GM19023 (cell line): ENCODE measurements around the gene LCE1F.

Experiments
- ATAC-seq: cut with Tn5 transposase; IDR thresholded peaks from one replicate; pipeline ENCODE4 v1.9.1; 2021; ENCODE audit warnings: mild to moderate bottlenecking, moderate library complexity; ENCODE audit not compliant: unreplicated experiment

Gene LCE1F, protein sequence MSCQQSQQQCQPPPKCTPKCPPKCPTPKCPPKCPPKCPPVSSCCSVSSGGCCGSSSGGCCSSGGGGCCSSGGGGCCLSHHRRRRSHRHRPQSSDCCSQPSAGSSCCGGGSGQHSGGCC

DNA sequence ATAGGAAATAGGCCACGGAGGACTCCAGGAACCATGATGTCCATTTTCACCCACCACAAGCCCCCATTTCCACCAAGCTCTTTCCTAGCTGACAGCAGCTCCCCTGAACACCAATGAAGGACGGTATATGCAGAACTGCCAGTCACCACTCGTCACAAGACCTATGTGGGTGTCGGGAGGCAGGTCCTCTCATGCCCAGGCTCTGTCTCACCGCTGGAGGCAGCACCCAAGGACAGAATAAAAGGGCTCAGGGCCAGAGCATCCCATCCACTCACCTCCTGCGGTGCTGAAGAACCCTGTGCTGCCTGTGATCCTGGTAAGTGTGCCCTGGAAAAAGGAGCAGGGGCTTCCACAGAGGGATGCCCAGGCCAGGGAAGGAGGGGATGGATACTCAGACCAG, at the start of gene LCE1F:
LCE1F (plus strand) TSS at position 266 of the 400 bp plus-strand sequence. CDS start 1,232 bp downstream, outside the sequence.
- no peak for ATAC-seq

DNA sequence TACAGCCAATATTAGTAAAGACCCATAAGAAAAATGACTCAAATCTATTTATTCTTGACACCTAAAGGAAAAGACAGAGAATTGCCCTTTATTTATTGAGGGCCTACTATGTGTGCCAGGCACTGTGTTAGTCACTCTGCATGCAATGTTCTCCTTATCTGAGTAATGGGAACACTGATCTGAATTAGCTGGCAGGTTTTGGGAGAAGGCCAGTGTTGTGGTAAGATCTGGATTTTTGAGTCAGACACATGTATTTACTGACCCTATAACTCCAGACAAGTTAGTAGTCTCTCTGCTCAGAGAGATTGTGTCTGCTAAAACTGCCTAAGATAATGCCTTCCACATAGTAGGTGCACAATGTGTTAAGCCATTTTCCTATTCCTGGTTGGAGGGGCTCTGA, 49.7 kb upstream of the LCE1F start:
- no peak for ATAC-seq

DNA sequence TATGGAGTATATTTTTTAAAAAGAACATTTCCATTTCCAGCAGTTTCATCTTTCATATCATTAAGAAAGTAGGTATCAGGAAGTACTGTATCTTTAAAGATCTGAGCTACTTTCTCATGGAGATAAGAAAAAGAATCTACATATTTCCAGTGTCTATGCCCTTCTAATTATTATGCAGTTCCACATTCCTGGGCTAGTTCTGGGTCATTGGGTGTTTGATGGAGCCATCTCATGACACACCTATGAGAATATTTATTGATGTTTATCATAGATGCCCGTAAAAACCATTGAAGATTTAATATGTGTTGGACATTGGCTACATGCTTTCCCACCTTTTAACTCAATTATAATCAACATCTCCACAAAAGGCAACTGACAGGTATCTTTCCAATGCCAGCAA, 46.0 kb upstream of the LCE1F start:
- no peak for ATAC-seq

DNA sequence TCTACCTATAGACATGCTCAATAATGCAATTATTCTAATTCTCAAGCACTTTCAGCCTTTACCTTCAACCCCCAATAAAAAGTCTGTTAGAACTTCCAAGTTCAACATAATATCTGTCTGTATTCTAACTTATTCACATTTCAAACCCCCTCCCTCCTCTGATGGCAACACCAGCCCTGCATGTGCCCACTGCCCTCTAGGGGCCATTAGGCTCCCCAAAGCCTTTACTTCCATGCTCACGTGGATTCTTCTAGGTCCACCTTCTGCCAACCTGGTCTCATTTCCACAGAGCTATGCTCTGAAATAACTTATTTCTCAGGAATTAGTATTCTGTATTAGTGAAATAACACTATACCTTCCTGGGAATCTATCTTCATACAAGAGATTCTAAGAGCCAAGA, 39.3 kb upstream of the LCE1F start:
- no peak for ATAC-seq

DNA sequence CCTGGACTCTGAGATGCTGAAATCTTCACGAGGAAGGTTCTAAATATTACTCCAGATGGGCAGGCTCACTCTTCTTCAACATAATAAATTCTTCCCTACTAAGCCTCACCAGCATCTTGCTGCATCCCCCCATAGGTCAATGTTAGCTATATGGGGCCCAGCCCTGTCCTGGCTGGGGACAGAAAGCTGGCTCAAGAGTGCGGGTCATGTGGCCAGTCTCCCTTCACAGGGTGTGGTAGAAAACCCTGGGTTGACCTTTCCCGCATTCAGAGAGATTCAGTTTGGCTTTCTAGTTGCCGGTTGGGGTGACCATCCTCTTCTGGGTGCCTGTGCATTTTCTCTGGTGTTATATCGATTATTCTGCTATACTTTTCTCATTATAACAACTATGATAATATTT, 36.9 kb upstream of the LCE1F start:
- ATAC-seq: no peak

DNA sequence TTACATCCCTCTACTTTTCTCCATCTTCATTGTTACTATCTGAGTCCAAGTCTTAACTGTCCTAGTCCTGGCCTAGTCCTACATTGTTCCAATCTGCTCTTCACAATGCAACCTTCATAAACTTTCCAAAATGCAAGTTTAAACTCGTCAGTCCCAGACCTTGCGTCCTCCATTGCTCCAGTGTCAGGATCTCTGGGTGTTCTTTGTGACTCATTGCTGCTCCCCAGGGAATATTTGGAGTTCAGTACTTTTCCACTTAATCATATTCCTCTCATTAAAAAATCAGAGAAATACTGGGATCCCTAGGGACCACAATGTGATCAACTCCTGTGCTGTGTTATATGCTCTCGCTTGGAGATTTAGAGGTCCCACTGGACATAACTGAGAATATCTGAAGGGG, 35.1 kb upstream of the LCE1F start:
- no peak for ATAC-seq

DNA sequence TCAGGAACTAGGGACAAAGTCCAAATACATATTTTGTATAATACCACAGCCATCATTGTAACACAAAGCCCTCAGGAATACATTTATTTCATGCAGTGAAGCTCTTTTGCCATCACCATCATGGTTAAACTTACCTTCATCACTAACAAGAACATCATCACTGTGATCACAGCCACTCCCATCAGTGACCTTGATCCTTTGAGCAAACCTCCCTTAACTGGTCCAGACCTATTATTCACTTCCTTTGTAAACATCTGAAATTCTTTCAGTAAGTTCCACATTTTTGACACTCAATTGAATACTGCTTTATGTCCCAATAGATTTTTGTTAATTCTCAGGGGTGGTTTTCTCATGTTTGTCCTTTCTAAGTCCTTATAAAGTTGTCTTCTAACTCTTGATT, 33.3 kb upstream of the LCE1F start:
- ATAC-seq: no peak

DNA sequence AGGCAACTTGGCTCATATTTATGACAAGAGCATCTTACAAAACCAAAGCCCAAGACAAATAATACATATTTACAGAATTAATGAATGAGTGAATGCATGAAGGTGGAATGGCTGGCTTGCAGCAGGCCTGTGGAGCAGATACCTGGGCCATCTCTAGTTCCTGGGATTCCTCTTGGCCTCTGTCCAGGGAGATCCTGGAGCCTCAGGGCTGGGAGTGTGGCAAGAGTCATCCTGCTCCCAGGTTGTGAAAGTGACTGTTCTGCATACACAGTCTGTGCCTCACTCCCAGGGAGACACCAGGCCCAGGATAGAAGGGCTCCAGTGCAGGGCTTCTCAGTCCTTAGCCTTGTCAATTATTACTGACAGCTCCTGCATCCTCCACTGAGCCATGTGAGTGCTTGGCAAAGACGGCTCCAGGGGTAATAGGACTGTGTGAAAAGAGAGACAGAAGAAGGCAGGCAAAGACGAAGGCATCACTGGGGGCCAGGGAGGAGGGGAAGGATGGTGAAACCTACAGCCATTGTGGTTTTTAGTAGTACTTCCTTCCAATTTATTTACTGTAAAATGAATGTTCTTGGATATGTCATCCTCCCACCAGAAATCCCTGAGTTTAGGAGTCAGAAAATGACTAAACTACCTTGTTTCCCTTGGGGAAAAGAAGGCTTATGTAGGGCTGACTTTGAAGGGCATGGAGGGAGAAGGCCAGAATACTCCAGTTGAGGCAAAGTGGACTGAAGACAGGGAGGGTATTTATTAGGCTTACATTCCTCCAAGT, 31.4 kb upstream of the LCE1F start:
- ATAC-seq: no peak

DNA sequence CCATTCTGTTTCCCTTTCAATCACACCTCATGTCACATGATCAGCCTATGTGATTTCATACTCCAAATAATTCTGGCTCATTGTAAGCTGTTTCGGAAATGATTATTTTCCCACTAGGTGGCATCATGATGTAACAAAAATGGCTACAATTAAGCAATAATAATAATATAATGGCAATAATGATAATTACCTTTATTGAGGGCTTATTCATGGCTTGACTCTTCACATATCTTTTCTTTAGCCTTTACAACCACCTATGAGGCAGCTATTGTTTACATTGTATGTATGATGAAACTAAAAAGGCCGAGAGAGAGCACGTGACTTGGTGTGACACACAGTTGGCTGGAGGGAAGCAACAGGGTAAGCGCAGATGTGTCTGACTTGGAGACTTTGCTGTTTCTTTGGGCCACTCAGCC, 29.6 kb upstream of the LCE1F start:
- no peak for ATAC-seq

DNA sequence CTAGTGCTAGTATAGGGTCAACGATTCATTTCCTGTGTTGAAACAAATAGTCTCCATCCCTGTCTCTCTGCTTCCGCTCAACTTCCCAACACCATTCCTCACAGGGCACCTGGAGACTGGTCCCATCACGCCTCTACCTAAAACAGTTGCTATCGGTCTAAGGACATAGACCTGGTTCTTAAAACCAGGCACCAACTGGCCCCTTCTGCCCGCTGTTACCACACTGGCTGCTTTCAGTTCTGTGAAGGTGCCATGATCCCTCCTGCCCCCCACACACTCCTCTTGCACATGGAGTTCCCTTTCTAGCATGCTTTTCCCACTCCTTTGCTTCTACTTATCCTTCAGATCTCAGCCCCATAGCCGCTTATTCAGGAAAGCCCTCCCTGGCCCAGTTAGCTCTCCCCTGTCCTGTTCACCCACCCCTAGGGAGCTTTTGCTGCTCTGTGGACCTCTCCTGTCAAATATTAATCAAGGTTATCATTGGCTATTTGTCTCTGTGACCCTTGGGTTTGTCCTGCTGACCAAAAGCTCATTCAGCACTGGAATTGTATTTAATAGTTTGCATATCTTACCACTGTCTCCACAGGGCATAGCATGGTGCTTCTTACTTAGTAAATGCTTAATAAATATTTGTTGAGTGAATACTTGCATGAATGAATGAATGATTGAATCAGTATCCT, 29.0 kb upstream of the LCE1F start:
- no peak for ATAC-seq

DNA sequence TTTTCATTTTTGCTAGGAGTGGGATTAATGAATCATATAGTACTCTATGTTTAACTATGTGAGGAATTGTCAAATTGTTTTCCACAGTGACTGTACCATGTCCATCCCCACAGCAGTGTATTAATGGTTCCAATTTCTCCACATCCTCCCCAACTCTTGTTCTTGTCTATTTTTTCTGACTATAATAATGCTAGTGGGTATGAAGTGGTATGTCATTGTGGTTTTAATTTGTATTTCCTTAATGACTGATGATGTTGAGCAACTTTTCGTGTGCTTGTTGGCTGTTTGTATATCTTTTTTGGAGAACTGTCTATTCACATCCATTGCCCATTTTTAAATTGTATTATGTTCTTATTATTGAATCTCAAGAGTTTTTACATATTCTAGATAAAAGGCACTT, 27.1 kb upstream of the LCE1F start:
- ATAC-seq: no peak

DNA sequence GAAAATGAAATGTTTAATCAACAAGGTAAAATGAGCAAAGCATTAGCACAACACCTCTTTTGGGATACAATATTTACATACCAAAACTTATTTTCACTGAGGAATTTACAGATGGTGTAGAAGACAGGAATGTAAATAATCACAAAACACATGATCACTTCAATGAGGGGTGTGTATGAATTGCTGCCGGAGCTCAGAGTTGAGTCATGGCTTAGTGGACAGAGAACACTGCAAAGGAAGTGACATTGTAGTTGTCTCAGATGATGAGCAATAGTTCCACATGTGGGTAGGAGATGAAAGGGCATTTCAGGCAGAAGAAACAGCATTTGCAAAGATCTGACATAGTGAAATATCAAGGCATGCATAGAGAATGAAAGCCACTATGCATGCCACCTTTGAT, 22.7 kb upstream of the LCE1F start:
- no peak for ATAC-seq

DNA sequence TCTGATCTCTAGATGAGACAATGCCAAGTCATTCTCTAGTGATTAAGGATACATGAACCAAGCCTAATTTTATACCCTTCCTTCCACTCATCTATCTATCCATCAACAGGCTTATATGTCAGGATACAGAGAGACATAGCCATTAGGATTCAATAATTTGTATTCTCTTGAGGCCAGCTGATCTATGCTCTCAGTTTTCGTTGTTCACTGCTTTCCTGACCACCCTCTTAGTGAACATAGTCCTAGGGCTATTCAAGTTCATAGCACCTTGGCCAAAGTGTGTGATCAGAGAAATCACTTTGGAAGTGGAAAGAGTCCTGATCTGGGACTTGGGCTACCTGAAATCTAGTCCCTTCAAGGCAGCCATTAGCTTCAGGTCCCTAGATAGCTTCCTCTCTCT, 21.4 kb upstream of the LCE1F start:
- ATAC-seq: no peak

DNA sequence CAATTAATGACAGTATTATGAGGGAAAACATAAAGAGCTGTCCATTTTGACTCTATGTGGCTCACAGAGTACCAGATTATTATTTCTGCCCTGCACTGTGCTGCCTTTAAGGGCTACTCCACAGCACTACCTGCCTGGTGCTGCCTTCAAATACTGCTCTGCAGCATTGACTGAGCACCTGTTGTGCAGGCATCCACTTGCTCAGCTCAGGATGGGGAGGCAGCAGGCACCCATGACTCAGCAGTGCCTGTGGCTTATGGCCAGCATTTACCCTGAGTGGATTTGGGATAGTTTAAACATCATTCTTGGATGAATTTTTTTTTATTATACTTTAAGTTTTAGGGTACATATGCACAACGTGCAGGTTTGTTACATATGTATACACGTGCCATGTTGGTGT, 18.1 kb upstream of the LCE1F start:
- no peak for ATAC-seq

DNA sequence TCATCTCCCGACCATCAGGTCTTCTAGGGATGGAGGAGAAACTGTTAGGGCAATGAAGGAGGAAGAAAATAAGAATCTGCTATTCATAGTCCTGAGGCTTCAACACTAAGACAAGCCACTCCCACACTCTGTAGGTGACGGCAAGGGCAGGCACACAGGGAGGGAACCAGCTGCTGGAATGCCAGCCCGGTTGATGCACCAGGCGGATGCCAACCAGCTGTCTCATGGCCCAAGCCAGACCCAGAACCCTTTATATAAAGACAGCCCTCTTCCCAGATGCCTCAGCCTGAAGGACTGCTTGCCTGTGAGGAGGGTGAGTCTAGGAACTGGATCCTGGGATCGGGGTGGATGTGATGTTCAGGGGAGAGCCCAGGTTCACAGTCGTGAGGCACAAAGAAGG, 17.2 kb upstream of the LCE1F start, which contains the start of gene KPRP:
KPRP (plus strand) TSS at position 279 of the 400 bp plus-strand sequence. CDS start 1,564 bp downstream, outside the sequence.
- ATAC-seq: no peak

DNA sequence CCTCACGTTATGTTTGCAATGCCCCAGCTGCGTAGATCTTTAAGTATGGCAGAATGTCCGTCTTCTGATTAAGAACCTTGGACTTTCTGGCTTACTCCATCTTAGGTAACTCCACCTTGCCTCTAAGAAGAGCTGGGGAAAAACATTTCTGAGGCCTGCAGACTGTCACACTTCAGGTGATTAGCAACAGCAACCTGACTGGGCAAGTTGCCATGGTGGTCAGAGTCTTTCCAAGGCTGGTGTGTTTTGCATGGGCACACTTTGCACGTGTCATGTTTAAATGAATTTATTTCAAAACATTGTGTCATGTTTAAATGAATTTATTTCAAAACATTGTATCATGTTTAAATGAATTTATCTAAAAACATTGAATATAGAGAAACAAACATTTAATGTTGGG, 16.3 kb upstream of the LCE1F start:
- no peak for ATAC-seq

DNA sequence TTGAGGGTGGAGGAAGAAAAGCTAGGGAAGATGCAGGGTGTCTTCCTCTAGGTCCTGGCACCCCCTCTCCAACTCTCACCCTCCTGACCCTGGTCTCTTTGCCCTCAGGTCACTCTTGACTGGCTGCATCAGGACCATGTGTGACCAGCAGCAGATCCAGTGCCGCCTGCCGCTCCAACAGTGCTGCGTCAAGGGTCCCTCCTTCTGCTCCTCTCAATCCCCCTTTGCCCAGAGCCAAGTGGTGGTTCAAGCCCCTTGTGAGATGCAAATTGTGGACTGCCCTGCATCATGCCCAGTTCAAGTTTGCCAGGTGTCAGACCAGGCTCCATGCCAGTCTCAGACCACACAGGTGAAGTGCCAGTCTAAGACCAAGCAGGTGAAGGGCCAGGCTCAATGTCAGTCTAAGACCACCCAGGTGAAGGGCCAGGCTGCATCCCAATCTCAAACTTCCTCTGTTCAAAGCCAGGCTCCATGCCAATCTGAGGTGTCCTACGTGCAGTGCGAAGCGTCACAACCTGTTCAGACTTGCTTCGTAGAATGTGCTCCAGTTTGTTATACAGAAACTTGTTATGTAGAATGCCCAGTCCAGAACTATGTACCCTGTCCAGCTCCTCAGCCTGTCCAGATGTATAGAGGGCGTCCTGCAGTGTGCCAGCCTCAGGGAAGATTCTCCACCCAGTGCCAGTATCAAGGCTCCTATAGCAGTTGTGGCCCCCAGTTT, 15.3 kb upstream of the LCE1F start:
- no peak for ATAC-seq

DNA sequence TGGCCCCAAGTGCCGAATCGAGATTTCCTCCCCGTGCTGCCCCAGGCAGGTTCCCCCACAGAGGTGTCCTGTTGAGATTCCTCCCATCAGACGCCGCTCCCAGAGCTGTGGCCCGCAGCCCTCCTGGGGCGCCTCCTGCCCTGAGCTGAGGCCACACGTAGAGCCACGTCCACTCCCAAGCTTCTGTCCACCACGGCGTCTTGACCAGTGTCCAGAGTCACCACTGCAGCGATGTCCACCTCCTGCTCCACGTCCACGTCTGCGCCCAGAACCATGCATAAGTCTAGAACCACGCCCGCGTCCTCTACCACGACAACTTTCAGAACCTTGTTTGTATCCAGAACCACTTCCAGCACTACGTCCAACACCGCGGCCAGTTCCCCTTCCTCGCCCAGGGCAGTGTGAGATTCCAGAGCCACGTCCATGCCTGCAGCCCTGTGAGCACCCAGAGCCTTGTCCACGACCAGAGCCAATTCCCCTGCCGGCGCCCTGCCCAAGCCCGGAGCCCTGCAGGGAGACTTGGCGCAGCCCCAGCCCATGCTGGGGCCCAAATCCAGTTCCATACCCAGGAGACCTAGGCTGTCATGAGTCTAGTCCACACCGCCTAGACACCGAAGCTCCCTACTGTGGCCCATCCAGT, 14.3 kb upstream of the LCE1F start:
- ATAC-seq: no peak

DNA sequence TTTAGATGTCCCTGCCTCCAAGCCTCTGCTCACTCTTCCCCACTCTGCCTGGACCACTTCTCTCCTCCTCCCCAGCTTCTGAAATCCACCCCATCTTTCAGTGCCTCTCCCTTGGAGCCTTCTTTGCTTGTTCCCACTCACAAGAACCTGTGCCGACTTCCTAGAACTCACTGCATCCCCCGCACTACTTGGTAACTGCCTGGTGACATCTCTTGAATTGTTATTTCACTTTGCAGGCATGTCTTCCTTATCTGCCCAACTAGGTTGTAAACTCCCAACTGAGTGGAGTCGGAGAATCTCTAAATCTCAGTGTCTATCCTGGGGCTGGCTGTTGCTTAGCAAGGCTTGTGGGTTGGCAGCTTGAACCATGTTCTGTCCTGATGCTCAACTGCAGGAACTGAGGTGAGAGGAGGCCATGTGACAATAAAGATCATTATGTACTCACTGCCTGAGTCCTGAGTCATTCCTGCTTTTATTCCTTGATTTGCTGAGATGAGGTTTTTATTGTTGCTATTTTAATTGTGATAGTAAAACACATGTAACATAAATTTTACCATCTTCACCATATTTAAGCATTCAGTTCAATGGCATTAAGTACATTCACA, 13.2 kb upstream of the LCE1F start:
- no peak for ATAC-seq

DNA sequence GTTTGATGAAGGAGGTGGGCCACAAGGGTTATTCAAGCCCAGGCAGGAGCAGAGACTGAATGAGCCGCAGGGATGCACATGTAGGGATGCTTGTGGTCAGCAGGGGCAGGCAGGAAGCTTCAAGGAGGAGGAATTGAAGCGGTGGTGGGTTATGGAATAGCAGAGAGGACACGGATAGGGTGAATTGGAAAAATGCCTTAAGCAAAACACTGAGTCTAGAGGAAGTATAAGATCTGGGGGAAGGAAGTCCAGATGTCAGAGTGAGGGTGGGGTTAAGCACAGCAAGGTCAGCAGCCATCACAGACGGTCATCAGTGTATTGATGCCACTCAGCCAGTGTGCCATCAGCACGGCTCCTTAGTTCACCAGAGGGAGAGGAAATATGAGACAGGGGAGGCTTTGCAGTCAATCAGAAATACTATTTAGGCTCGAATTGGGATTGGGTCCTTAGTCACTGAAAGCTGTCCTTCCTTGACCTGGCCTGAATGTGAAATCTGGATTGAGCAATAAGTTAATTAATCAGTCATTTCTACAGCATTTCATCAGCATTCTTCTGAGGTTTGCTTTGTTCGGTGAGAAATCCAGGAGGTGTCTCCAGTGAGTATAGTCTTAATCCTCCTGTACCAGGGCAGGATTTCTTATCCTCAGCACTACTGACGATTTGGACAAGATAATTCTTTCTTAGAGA, 6.0 kb upstream of the LCE1F start:
- no peak for ATAC-seq
